NT2/D1 (cell line): ENCODE data around the gene ZNF253.
"Not testable (repeated sequence)": the region's sequence is repeated elsewhere in the genome, so short reads cannot be mapped to it uniquely, and the experiment has no call there.

Experiments
- SUZ12 ChIP-seq: IDR thresholded peaks from 2 replicates; pipeline ENCODE4 v1.6.1; 2011; ENCODE audit not compliant: insufficient read length, insufficient read depth; ENCODE audit errors: extremely low read depth
- ZNF274 ChIP-seq: IDR thresholded peaks from 2 replicates; pipeline ENCODE4 v1.6.1; 2011; ENCODE audit warnings: mild to moderate bottlenecking, low read depth, low read length

GRCh38 chr19:19930417-19930816 lies 64.7 kb downstream of the ZNF253 start:
- not testable (repeated sequence) for TF ChIP-seq SUZ12, ZNF274
